Astrocyte of the cerebellum (primary cell): ENCODE data around the gene ARMC6.
"Not testable (repeated sequence)": the region's sequence is repeated elsewhere in the genome, so short reads cannot be mapped to it uniquely, and the experiment has no call there.

ENCODE experiments used
- DNase-seq: peaks from one replicate; pipeline ENCODE4 v3.0.0-alpha.2; 2011; ENCODE audit warnings: low read depth
- H3K4me3 ChIP-seq: 2 replicates; pipeline ENCODE4 v1.5.1; 2011; ENCODE audit warnings: mild to moderate bottlenecking, low read depth, low read length, moderate library complexity
- in situ Hi-C: cut with HindIII; loops from 2 replicates; pipeline ENCODE4 v1.10.0; 2017; ENCODE audit warnings: low sequenced_read_pairs
- TF ChIP-seq, protein P1 (sequence below): IDR thresholded peaks from 2 replicates; pipeline ENCODE4 v1.5.1; 2012; ENCODE audit warnings: low read length, low read depth, moderate library complexity, mild to moderate bottlenecking; ENCODE audit errors: missing control alignments

ARMC6 gene

GRCh38 chr19:19010551-19010950 is 22.9 kb upstream of the ARMC6 start:
- H3K4me3 ChIP-seq, result no peak overlapping the region
- TF ChIP-seq, protein P1, sequence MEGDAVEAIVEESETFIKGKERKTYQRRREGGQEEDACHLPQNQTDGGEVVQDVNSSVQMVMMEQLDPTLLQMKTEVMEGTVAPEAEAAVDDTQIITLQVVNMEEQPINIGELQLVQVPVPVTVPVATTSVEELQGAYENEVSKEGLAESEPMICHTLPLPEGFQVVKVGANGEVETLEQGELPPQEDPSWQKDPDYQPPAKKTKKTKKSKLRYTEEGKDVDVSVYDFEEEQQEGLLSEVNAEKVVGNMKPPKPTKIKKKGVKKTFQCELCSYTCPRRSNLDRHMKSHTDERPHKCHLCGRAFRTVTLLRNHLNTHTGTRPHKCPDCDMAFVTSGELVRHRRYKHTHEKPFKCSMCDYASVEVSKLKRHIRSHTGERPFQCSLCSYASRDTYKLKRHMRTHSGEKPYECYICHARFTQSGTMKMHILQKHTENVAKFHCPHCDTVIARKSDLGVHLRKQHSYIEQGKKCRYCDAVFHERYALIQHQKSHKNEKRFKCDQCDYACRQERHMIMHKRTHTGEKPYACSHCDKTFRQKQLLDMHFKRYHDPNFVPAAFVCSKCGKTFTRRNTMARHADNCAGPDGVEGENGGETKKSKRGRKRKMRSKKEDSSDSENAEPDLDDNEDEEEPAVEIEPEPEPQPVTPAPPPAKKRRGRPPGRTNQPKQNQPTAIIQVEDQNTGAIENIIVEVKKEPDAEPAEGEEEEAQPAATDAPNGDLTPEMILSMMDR, result no peak
- in situ Hi-C loops, result no loop called here
- no peak for DNase-seq

DNA sequence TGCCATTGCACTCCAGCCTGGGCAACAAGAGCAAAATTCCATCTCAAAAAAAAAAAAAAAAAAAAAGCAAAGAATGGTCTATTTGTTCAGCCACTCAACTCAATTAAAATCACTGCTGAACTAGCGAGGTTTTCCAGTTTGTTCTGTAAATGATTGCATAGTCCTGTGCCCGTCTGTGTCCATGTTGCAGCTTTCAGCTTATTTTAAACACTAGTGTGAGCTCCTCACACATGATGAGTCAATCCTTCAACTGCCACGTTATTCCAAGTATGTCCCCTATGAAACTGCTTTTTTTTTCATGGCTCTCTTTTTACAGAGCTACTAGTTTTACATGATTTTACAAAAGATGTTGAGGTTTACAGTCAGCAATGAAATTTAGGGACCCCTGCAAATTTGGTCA is 12.3 kb upstream of the ARMC6 start:
- in situ Hi-C loops, result no loop called here
- DNase-seq, result no peak
- H3K4me3 ChIP-seq, result no peak overlapping the region
- TF ChIP-seq, protein P1, result no peak

- TF ChIP-seq, protein P1, result no peak
These were observed 10.9 kb upstream of the ARMC6 start for GRCh38 chr19:19022380-19022961.

GRCh38 chr19:19023376-19023775 is 10.0 kb upstream of the ARMC6 start:
- DNase-seq, H3K4me3 ChIP-seq, in situ Hi-C loops: not testable (repeated sequence)

More at GRCh38 chr19:19022380-19022961, 10.9 kb upstream of the ARMC6 start:
- no peak for DNase-seq
- no peak overlapping the region for H3K4me3 ChIP-seq
- in situ Hi-C loops, result no loop called here

DNA sequence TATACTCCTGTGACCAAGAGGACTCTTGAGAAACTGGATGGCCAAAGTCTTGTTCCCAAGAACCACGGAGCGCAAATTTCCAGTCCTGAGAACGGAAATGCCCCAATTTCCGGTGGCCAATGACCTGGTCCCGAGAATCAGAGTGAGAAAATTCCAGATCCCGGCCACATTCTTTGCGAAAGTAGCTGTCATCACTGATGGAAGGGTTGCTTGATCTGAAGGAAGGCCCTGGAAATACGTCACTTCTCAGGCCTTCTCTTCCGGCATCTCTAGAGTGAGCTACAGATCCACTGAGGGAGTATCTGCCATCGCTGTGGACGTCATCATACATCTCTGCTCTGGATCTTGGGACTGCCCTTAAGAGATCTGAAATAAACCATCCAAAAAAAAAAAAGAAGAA is 7.5 kb upstream of the ARMC6 start:
- H3K4me3 ChIP-seq, result no peak overlapping the region
- TF ChIP-seq, protein P1, result no peak
- no peak for DNase-seq
- in situ Hi-C loops, result no loop called here

DNA sequence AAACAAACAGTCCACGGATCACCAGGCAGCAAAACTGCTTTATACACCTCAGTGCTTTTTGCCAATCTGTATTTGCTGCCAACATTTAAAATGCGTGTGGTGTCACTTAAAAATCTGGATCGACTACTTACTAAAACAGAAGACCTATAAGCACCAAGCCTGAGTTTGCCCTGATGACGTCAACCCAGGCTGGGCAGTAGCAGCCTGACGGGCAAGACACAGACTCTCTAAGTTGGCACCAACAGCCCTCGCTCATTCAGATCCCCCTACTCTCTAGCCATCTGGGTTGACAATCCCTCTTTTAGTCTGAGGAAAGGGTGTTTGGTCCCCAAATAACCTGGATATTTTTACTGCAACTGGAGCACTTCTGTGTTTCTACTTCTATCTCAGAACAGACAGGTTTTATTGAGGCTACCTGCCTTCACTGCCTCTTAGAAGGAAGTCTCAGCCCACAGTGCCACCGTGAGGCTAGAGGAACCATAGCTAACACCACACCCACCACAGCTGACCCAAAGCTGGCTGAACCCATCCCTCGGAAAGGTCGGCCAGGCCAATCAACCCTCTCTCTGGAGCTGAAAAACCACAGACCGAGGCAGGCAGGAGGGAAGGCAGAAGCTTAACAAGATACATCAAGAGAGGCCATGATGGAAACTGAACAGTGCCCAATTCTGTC is 7.0 kb upstream of the ARMC6 start:
- H3K4me3 ChIP-seq, result no peak overlapping the region
- in situ Hi-C loops, result no loop called here
- TF ChIP-seq, protein P1, result peak; percentile 15
- no peak for DNase-seq

DNA sequence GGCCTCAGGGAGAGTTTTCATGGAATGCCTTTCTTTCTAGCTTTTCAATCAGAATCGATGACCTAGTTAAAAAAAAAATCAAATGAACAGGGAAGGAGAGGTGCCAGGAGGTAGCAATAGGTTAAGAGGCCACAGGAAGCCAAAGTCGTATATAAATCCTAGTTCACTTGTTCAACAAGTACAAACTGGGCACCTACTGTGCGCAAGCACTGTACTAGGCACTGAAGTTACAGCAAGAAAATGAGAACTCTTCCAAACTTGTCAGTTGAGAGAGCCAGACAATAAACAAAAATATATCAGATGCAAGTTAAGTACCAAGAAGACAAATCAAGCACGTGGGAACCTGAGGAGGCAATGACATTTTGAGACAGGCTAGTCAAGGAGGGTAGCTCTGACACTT is 6.2 kb upstream of the ARMC6 start:
- in situ Hi-C loops, result no loop called here
- TF ChIP-seq, protein P1, result no peak
- no peak overlapping the region for H3K4me3 ChIP-seq
- no peak for DNase-seq
